H1 (cell line): ENCODE results near the gene RYR3. TPM values are rescaled to one million over a fixed set of nuclear protein-coding genes. Genes with fewer than 3 reads are reported as not detected.

Experiments
- ASH2L ChIP-seq: fragments of 200-600, 300-600 bp; sonication (generic); IDR thresholded peaks from one replicate; pipeline ENCODE4 v1.7.1; 2017; ENCODE audit warnings: low read length
- BRCA1 ChIP-seq: IDR thresholded peaks from 2 replicates; pipeline ENCODE4 v1.6.1; 2012; ENCODE audit warnings: low read depth, low read length, improper control_type of control experiment
- CBX5 ChIP-seq: fragments of 300-800, 300-1000 bp; sonication (generic); IDR thresholded peaks from 2 replicates; pipeline ENCODE4 v1.7.1; 2016; ENCODE audit warnings: antibody characterized with exemption, low read length, low read depth
- CBX8 ChIP-seq: fragments of 300-800, 300-1000 bp; sonication (generic); IDR thresholded peaks from 2 replicates; pipeline ENCODE4 v1.7.1; 2016; ENCODE audit warnings: low read depth, low read length, borderline replicate concordance
- CHD2 ChIP-seq: IDR thresholded peaks from 2 replicates; pipeline ENCODE4 v1.6.1; 2012; ENCODE audit warnings: low read length, improper control_type of control experiment
- CREB1 ChIP-seq: IDR thresholded peaks from 2 replicates; pipeline ENCODE4 v1.6.1; 2012; ENCODE audit warnings: inconsistent platforms
- CTBP2 ChIP-seq: IDR thresholded peaks from 2 replicates; pipeline ENCODE4 v1.7.0; 2011; ENCODE audit warnings: borderline replicate concordance, mild to moderate bottlenecking, moderate library complexity, mixed read lengths, low read length; ENCODE audit not compliant: insufficient read depth, insufficient read length
- CTCF ChIP-seq, 3 experiments: IDR thresholded peaks; 1 replicate in 2 of 3; 2 replicates in 1 of 3; pipeline versions ENCODE4 v1.5.1 to v1.6.1; 2011; ENCODE audit warnings: low read length in 3 of 3, mild to moderate bottlenecking in 3 of 3, inconsistent platforms in 2 of 3, low read depth in 1 of 3, moderate library complexity in 1 of 3; ENCODE audit not compliant: insufficient read depth in 1 of 3; ENCODE audit errors: control extremely low read depth in 1 of 3
- E2F6 ChIP-seq: IDR thresholded peaks from 2 replicates; pipeline ENCODE4 v1.6.1; 2012; ENCODE audit warnings: inconsistent platforms
- EGR1 ChIP-seq: IDR thresholded peaks from 2 replicates; pipeline ENCODE4 v1.6.1; 2011; ENCODE audit warnings: low read depth, low read length, borderline replicate concordance
- GABPA ChIP-seq: IDR thresholded peaks from 2 replicates; pipeline ENCODE4 v1.6.1; 2011; ENCODE audit warnings: mild to moderate bottlenecking, low read length, moderate library complexity, borderline replicate concordance; ENCODE audit not compliant: insufficient read depth
- JUN ChIP-seq: IDR thresholded peaks from 2 replicates; pipeline ENCODE4 v1.6.1; 2011; ENCODE audit warnings: low read depth, mild to moderate bottlenecking, improper control_type of control experiment, low read length
- JUND ChIP-seq: IDR thresholded peaks from 2 replicates; pipeline ENCODE4 v1.6.1; 2011; ENCODE audit warnings: mild to moderate bottlenecking, improper control_type of control experiment, low read length
- MAX ChIP-seq: IDR thresholded peaks from 2 replicates; pipeline ENCODE4 v1.6.1; 2012; ENCODE audit warnings: inconsistent platforms
- NRF1 ChIP-seq: IDR thresholded peaks from 2 replicates; pipeline ENCODE4 v1.6.1; 2011; ENCODE audit warnings: mild to moderate bottlenecking, low read depth, low read length, improper control_type of control experiment
- POLR2A ChIP-seq, 2 experiments: IDR thresholded peaks; 1 replicate in 1 of 2; 2 replicates in 1 of 2; pipeline ENCODE4 v1.6.1; 2011; ENCODE audit warnings: low read depth in 2 of 2, low read length in 2 of 2, mild to moderate bottlenecking in 2 of 2; ENCODE audit errors: control extremely low read depth in 1 of 2
- POLR2AphosphoS5 ChIP-seq: IDR thresholded peaks from 2 replicates; pipeline ENCODE4 v1.6.1; 2011; ENCODE audit warnings: low read depth, low read length
- RNF2 ChIP-seq: fragments of 200-900, 300-1000 bp; sonication (generic); IDR thresholded peaks from 2 replicates; pipeline ENCODE4 v1.7.1; 2016; ENCODE audit warnings: borderline replicate concordance, low read depth, mild to moderate bottlenecking, antibody characterized with exemption, low read length; ENCODE audit not compliant: poor library complexity, severe bottlenecking; ENCODE audit errors: missing control alignments
- SIN3A ChIP-seq, 2 experiments: IDR thresholded peaks in 1 of 2; conservative IDR thresholded peaks in 1 of 2; 2 replicates each; pipeline ENCODE4 v1.6.1; 2011 to 2012; ENCODE audit warnings: low read length in 2 of 2, improper control_type of control experiment in 1 of 2, low read depth in 1 of 2, mild to moderate bottlenecking in 1 of 2
- SP2 ChIP-seq: IDR thresholded peaks from 2 replicates; pipeline ENCODE4 v1.6.1; 2012; ENCODE audit warnings: mild to moderate bottlenecking, low read length, inconsistent platforms
- SRF ChIP-seq: IDR thresholded peaks from 2 replicates; pipeline ENCODE4 v1.6.1; 2011; ENCODE audit warnings: mild to moderate bottlenecking, low read depth, low read length, moderate library complexity
- TAF7 ChIP-seq: optimal IDR thresholded peaks from 2 replicates; pipeline ENCODE3; 2011; ENCODE audit warnings: low read depth, mild to moderate bottlenecking, inconsistent platforms, low read length, moderate library complexity, borderline replicate concordance
- polyA plus RNA-seq, 7 experiments: library from polyadenylated mRNA; depleted of rRNA in 3 of 7; stranded (reverse) in 5 of 7; unstranded in 2 of 7; fragments of >200 nt in 5 of 7; fragments of 200-250 nt in 2 of 7; gene quantifications; 1 replicate in 5 of 7; 2 replicates in 1 of 7; 4 replicates in 1 of 7; pipeline versions ENCODE4 v1.2.1 to v1.2.3, GENCODE V29; 2011 to 2013; ENCODE audit warnings: missing spikeins in 2 of 7, mixed read lengths in 2 of 7
- total RNA-seq: library from RNA; stranded (reverse); fragmentation: NEBNext Ultra II Directional; extraction: Animal tissue kit (Norgen Biotek cat#: 25700); gene quantifications from 2 replicates; pipeline ENCODE4 v1.2.1, GENCODE V29; 2021

Gene RYR3
- total and polyA plus RNA-seq, 2 of the 8 experiments (the other 6 are each of a cell fraction or from before 2014, with no cell fraction given) = 0.33 to 3.4 TPM

GRCh38 chr15:33700695-33701303 lies 390.0 kb downstream of the RYR3 start (continued):
- TF ChIP-seq CBX5 = no peak
- TF ChIP-seq JUND = no peak
- no peak for TF ChIP-seq CHD2
- TF ChIP-seq CREB1 = peak; percentile 56; the same call in 1 of the 2 replicates
- no peak for TF ChIP-seq POLR2A (IDR thresholded peaks at IDR 0.05; ENCODE audit: control extremely low read depth in 1 of 2, low read depth in 2 of 2, low read length in 2 of 2)
- no peak for TF ChIP-seq CTBP2
- TF ChIP-seq EGR1 = no peak
- TF ChIP-seq SRF = no peak
- no peak for TF ChIP-seq ASH2L
- TF ChIP-seq MAX = 0 out of 2 replicates have a peak, but pooled peaks have one; percentile 9
- TF ChIP-seq SP2 = no peak
- TF ChIP-seq POLR2AphosphoS5 = no peak
- TF ChIP-seq BRCA1 = no peak
- TF ChIP-seq CBX8 = no peak
- TF ChIP-seq RNF2 = no peak
- TF ChIP-seq NRF1 = no peak
- no peak for TF ChIP-seq JUN
- no peak for TF ChIP-seq E2F6
- no peak for TF ChIP-seq GABPA
- no peak for TF ChIP-seq SIN3A (conservative IDR thresholded peaks at IDR 0.05 in 1 of 2, IDR thresholded peaks at IDR 0.05 in 1 of 2; ENCODE audit: low read depth in 1 of 2, low read length in 2 of 2)
- TF ChIP-seq CTCF (IDR thresholded peaks at IDR 0.05; ENCODE audit: control extremely low read depth in 1 of 3, insufficient read depth in 1 of 3, low read depth in 1 of 3, low read length in 3 of 3) = peak; percentile 86 to 100 (median 98)
- TF ChIP-seq TAF7 = no peak
